OCI-LY1 (cell line): Measurements from ENCODE around the gene TCP11.

Source experiments
- H2AFZ ChIP-seq: fragments of 200-600 bp; sonication (generic), shearing (Covaris generic); 2 replicates; pipeline ENCODE4 v1.6.0; 2014; ENCODE audit warnings: antibody characterized with exemption, mild to moderate bottlenecking, low read length
- H3F3A ChIP-seq: fragments of 200-600 bp; sonication (generic), shearing (Covaris generic); 2 replicates; pipeline ENCODE4 v1.6.0; 2014; ENCODE audit warnings: mild to moderate bottlenecking, antibody characterized with exemption, low read length, moderate library complexity; ENCODE audit not compliant: insufficient read depth
- H3K27ac ChIP-seq: fragments of 200-600 bp; sonication (generic); 2 replicates; pipeline ENCODE4 v1.5.1; 2014; ENCODE audit warnings: low read length, mixed run types, mild to moderate bottlenecking, low read depth; ENCODE audit not compliant: poor library complexity, severe bottlenecking
- H3K27me3 ChIP-seq: fragments of 200-600 bp; sonication (generic); 2 replicates; pipeline ENCODE4 v1.6.0; 2014; ENCODE audit warnings: antibody characterized with exemption, mild to moderate bottlenecking, low read length, moderate library complexity; ENCODE audit not compliant: insufficient read depth
- H3K36me3 ChIP-seq: fragments of 200-600 bp; sonication (generic); 2 replicates; pipeline ENCODE4 v1.6.1; 2014; ENCODE audit warnings: mild to moderate bottlenecking, antibody characterized with exemption, low read length, moderate library complexity, mixed read lengths; ENCODE audit not compliant: insufficient read depth
- H3K4me1 ChIP-seq: fragments of 200-600 bp; sonication (generic); 2 replicates; pipeline ENCODE4 v1.5.1; 2014; ENCODE audit warnings: mild to moderate bottlenecking, low read length, moderate library complexity; ENCODE audit not compliant: insufficient read depth, severe bottlenecking
- H3K4me2 ChIP-seq: fragments of 200-600 bp; sonication (generic), shearing (Covaris generic); 2 replicates; pipeline ENCODE4 v1.6.1; 2014; ENCODE audit warnings: low read length
- H3K4me3 ChIP-seq: fragments of 200-600 bp; sonication (generic); 2 replicates; pipeline ENCODE4 v1.5.1; 2014; ENCODE audit warnings: low read length, low read depth, mild to moderate bottlenecking, mixed read lengths; ENCODE audit not compliant: poor library complexity, severe bottlenecking
- H3K79me2 ChIP-seq: fragments of 200-600 bp; shearing (Covaris generic); 2 replicates; pipeline ENCODE4 v1.6.1; 2016; ENCODE audit warnings: mixed run types, low read length, mixed read lengths; ENCODE audit not compliant: insufficient read depth
- H3K9ac ChIP-seq: fragments of 200-600 bp; sonication (generic), shearing (Covaris generic); 2 replicates; pipeline ENCODE4 v1.6.1; 2014; ENCODE audit warnings: mild to moderate bottlenecking, low read length, mixed read lengths
- H3K9me2 ChIP-seq: fragments of 200-600 bp; sonication (generic), shearing (Covaris generic); 2 replicates; pipeline ENCODE4 v1.6.1; 2014; ENCODE audit warnings: low read depth, mild to moderate bottlenecking, low read length, mixed read lengths
- H3K9me3 ChIP-seq: fragments of 200-600 bp; shearing (Covaris generic); 2 replicates; pipeline ENCODE4 v1.6.1; 2014; ENCODE audit warnings: low read length, mixed read lengths
- H4K20me1 ChIP-seq: fragments of 200-600 bp; sonication (generic), shearing (Covaris generic); 2 replicates; pipeline ENCODE4 v1.6.0; 2016; ENCODE audit warnings: mild to moderate bottlenecking, low read length; ENCODE audit not compliant: insufficient read depth
- EZH2 ChIP-seq: fragments of 200-600 bp; sonication (generic), shearing (Covaris generic); IDR thresholded peaks from 2 replicates; pipeline ENCODE4 v1.8.0; 2017; ENCODE audit warnings: borderline replicate concordance, mixed run types, mild to moderate bottlenecking, antibody characterized with exemption, low read length, moderate library complexity, mixed read lengths
- TF ChIP-seq, protein P1 (sequence below): fragments of 200-600 bp; sonication (generic), shearing (Covaris generic); IDR thresholded peaks from 2 replicates; pipeline ENCODE4 v1.5.1; 2017; ENCODE audit warnings: mild to moderate bottlenecking, antibody characterized with exemption, low read length, moderate library complexity, mixed read lengths

TCP11 gene

DNA sequence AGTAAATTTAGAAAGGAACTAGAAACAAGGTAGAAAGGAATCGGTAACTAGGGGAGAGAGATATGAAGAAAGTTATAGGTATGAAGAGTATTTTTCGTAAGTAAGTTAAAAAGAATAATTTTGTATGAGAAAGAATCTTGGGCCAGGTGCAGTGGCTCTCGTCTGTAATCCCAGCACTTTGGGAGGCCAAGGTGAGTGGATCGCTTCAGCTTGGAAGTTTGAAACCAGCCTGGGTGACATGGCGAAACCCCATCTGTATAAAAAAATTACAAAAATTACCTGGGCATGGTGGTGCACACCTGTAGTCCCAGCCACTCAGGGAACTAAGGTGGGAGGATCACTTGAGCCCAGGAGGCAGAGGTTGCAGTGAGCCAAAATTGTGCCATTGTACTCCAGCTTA lies 42.0 kb downstream of the TCP11 start:
- Histone ChIP-seq H3F3A (no peaks in the 10 kb centered on the region), H3K79me2 (no peaks in the 10 kb centered on the region), H3K4me2 (no peak overlapping the region), H3K9me2 (no peaks in the 10 kb centered on the region), H3K9me3 (no peaks in the 10 kb centered on the region), H4K20me1 (no peaks in the 10 kb centered on the region), H2AFZ (no peak overlapping the region), H3K27me3 (no peaks in the 10 kb centered on the region), H3K4me3 (no peak overlapping the region), H3K27ac (no peak overlapping the region), H3K9ac (no peak overlapping the region), H3K4me1 (no peaks in the 10 kb centered on the region), H3K36me3 (no peaks in the 10 kb centered on the region)
- TF ChIP-seq EZH2: no peak
- TF ChIP-seq, protein P1, sequence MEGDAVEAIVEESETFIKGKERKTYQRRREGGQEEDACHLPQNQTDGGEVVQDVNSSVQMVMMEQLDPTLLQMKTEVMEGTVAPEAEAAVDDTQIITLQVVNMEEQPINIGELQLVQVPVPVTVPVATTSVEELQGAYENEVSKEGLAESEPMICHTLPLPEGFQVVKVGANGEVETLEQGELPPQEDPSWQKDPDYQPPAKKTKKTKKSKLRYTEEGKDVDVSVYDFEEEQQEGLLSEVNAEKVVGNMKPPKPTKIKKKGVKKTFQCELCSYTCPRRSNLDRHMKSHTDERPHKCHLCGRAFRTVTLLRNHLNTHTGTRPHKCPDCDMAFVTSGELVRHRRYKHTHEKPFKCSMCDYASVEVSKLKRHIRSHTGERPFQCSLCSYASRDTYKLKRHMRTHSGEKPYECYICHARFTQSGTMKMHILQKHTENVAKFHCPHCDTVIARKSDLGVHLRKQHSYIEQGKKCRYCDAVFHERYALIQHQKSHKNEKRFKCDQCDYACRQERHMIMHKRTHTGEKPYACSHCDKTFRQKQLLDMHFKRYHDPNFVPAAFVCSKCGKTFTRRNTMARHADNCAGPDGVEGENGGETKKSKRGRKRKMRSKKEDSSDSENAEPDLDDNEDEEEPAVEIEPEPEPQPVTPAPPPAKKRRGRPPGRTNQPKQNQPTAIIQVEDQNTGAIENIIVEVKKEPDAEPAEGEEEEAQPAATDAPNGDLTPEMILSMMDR: no peak

DNA sequence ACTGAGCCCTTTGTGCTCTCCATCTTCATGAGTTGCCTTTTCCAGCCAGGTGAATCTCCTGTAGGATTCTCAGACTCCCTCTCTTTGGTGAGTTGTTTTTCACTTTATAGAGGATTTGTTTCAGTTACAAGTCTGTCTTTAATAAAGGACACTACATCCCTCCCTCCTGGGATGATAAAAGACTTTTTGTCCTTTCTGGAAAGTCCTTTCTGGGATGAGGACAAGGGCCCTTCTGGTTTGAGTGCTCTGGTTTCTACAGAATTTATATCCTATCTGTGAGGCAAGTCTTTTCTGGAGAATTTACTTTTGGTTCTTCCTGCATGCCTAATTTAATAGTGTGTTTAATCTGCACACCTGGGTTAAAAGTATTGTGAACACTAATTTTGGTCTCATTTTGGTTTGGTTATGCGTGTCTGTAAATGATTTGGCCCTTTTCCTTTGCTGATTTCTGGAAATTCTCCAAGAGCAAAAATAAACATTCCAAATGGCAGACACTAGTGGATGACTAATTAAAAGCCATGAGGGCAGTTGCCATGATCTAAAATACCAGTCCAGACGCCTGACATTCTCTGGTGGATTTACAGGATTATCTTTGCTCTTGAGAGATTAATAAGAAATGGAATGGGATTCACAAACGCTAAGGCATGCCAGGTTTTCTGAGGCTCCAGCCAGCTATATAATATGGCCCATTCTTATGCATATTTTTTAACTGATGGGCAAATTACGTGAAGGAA lies 44.8 kb downstream of the TCP11 start:
- no peaks in the 10 kb centered on the region for H3K79me2 ChIP-seq
- no peaks in the 10 kb centered on the region for H3K27me3 ChIP-seq
- no peaks in the 10 kb centered on the region for H3K4me1 ChIP-seq
- no peak overlapping the region for H2AFZ ChIP-seq
- TF ChIP-seq, protein P1: no peak
- no peak for TF ChIP-seq EZH2
- no peaks in the 10 kb centered on the region for H3K36me3 ChIP-seq
- H4K20me1 ChIP-seq: no peaks in the 10 kb centered on the region
- no peak overlapping the region for H3K4me3 ChIP-seq
- H3K9me3 ChIP-seq: no peaks in the 10 kb centered on the region
- no peaks in the 10 kb centered on the region for H3F3A ChIP-seq
- H3K9me2 ChIP-seq: no peaks in the 10 kb centered on the region
- H3K9ac ChIP-seq: no peak overlapping the region
- no peak overlapping the region for H3K4me2 ChIP-seq
- no peak overlapping the region for H3K27ac ChIP-seq

DNA sequence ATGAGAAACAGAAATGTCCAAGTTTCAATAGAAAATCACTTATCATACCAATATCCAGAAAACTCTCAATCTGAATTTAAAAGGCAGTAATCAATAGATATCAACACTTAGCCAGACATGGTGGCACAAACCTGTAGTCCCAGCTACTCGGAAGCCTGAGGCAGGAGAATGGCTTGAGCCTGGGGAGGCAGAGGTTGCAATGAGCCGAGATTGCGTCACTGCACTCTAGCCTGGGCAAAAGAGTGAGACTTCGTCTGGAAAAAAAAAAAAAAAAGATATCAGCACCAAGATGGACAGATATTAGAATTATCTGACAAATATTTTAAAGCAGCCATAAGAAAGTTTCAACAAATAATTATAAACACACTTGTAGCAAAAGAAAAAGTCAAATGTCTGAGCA lies 47.0 kb downstream of the TCP11 start:
- Histone ChIP-seq H3K4me1 (no peaks in the 10 kb centered on the region), H3K9ac (no peak overlapping the region), H3K79me2 (no peaks in the 10 kb centered on the region), H3K4me2 (no peak overlapping the region), H3F3A (no peaks in the 10 kb centered on the region), H3K4me3 (no peak overlapping the region), H3K27ac (no peak overlapping the region), H3K9me3 (no peaks in the 10 kb centered on the region), H3K36me3 (no peaks in the 10 kb centered on the region), H3K9me2 (no peaks in the 10 kb centered on the region), H4K20me1 (no peaks in the 10 kb centered on the region), H3K27me3 (no peaks in the 10 kb centered on the region), H2AFZ (no peak overlapping the region)
- TF ChIP-seq EZH2: no peak
- TF ChIP-seq, protein P1: no peak
